ENCODE measurements around the gene CARD11.

The CARD11 gene

GRCh38 chr7:2905500-2905899 is 138.2 kb downstream of the CARD11 start:
- no peak for DNase-seq (ENCODE audit: low read depth)

GRCh38 chr7:2905027-2905426 is 138.6 kb downstream of the CARD11 start:
- DNase-seq (ENCODE audit: low read depth) = no peak

- DNase-seq (ENCODE audit: low read depth) = no peak
Observed at GRCh38 chr7:2904202-2904601, 139.5 kb downstream of the CARD11 start.

DNA sequence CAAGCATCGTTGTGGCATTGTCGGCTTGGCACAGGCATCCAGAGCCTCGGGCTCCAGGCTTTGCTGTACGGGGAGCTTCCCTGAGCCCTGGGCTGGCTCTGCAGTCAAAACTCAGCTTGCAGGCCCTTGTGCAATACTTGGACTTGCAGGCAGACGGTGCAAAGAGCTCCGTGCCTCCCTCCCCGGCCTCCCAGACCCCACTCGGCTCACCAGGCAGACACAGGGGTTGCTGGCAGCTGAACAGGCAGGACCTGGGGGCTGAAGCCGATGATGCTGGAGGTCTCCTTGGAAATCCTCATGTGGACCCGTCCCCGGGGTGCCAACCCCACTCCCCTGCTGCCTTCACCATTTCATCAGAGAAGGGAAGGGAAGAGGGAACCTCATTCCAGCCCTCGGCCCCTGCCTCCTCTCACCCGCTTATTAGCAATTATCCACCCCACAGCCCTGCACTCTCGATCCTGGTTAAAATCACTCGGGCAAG is 139.9 kb downstream of the CARD11 start:
- DNase-seq (ENCODE audit: low read depth) = no peak

- no peak for DNase-seq (ENCODE audit: low read depth)
Observed at GRCh38 chr7:2897023-2897422, 146.6 kb downstream of the CARD11 start.

DNA sequence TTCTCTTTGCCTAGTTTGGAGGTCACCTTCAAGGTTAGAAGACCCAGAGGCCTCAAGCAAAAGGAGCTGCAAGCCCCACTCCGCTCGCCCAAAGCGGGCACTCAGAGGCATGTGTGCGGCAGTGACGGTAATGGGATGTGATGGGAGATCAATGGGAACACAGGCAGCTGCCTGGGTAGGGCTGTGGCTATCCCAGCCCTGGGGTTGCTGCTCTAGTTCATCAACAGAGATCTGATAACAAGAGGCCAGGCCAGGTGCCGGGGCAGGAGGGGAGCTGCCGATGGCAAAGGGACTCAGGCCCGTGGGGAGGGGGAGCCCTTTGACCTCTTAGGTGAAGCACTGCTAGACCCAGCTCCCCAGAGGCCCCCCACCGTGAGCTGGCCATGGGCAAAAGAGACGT is 147.5 kb downstream of the CARD11 start:
- DNase-seq (ENCODE audit: low read depth) = no peak

- no peak for DNase-seq (ENCODE audit: low read depth)
Observed at GRCh38 chr7:2894118-2894940, 149.3 kb downstream of the CARD11 start.

DNA sequence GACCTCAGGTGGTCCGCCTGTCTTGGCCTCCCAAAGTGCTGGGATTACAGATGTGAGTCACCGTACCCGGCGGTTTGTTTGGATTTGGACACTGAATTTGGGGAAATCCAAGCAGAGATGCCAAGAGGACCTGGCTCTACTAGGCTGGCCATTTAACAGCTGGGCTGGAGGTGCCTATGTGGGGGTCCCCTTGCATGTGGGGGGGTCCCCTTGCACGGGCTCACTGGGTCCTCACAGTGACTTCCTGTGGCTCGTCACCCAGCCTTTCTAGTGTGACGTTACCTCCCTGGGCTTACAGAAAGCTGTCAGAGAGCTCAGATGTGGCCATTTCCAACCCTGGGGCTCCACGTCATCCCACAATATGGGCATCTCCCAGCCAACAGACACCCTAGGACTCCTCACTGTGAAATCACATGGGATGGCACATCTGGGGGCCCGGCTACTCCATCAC is 150.2 kb downstream of the CARD11 start:
- DNase-seq (ENCODE audit: low read depth) = no peak

GRCh38 chr7:2892549-2892948 is 151.1 kb downstream of the CARD11 start:
- DNase-seq (ENCODE audit: low read depth) = no peak

- no peak for DNase-seq (ENCODE audit: low read depth)
Observed at GRCh38 chr7:2887816-2888215, 155.9 kb downstream of the CARD11 start.

DNA sequence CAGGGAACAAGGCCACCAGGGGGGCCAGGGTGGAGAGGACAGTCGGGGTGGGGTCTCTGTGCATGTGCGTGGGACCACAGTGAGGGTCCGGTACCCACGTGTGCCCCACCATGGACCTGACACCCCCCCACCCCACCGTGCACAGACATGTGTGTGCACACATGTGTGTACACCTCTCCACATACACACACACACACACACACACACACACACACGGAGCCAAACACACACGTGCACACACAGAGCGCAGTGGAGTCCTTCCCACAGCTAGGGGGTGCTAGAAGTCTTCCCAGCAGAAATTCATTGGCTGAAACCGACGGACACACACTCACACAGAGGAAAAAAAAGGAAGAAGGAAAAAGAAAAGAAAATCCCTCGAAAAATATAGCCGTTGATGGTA is 156.8 kb downstream of the CARD11 start:
- DNase-seq (ENCODE audit: low read depth) = no peak

DNA sequence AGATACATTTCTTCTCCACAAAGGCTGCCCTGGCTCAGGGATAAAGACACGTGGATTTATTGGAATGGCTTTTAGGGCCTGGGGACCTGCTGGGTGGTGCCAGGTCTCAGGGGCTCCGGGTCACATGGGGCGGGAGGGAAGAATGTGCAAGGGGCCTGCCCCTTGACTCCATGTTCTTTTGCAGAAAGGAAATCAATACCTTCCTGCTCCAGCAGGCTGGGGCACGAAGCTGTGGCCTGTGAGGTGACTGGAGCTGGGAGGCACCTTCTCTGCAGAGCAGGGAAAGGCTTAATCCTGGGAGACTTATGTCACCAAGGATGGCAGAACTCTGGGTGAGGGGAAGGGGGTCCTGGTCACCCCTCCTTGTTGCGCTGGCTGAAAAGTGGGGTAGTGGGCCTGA is 157.3 kb downstream of the CARD11 start:
- no peak for DNase-seq (ENCODE audit: low read depth)

GRCh38 chr7:2884161-2884560 is 159.5 kb downstream of the CARD11 start:
- no peak for DNase-seq (ENCODE audit: low read depth)

DNA sequence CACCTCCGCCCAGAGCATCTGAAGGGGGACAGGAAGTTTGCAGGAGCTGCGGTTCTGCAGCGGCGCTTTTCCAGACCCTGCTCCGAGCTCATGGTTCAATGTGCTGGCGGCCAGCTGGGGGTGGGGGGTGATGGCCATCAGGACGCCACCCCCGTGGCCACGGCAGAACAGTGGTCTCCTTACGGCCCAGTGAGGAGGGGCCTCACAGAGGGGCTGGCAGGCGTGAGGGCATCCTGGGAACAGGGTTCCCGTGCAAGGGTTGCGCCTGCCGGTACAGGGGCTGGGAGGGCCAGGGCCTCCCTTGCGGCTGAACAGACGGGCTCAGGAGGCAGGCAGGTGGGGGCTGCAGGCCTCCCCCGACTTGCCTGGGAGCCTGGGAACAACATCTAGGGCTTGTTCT is 160.6 kb downstream of the CARD11 start:
- no peak for DNase-seq (ENCODE audit: low read depth)

GRCh38 chr7:2882111-2882510 is 161.6 kb downstream of the CARD11 start:
- no peak for DNase-seq (ENCODE audit: low read depth)

DNA sequence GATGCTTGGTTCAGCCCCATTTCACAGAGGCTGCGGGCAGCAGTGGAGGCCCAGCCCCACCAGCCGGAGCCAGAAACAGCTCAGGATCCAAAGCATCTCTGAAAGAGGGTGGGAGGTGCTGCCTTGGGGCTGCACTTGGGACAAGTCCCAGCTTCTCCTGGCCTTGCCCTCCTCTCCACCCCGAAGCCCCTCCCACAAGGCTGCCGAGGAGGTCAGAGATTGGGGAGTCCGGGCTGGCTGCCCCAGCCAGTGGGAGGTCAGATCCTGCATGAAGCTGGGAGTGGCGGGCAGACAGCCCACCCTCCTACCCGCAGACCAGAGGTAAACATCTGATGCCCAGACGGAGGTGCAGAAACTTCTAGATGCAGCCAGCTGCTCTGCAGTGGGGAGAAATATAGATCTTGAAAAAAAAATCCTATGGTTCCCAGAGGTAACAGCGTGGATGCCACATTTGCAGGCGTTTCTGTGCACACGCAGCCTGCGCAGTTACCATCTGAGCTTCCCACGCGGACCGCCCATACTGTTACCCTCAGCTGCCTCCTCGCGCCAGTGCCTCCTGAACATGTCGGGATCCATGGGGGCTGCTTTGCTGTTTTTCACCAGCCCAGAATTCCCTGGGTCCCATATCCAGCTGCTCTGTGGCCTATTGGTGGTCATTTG is 162.7 kb downstream of the CARD11 start:
- DNase-seq (ENCODE audit: low read depth) = no peak

DNA sequence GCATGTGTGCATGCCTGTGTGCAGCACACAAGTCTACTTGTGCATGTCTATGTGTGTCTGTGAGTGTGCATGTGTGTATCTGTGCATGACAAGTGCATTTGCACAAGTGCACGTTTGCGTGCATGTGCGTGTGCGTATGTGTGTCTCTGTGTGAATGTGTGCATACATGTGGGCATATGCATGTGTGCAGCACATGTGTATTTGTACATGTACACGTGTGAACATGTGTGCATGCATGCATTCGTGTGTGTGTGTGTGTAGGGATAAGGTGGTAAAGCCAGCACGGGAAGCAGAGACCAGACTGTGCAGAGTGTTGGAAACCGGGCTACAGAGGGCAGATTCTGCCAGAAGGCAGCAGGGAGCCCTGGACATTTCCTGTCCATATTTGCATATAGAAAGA is 163.6 kb downstream of the CARD11 start:
- no peak for DNase-seq (ENCODE audit: low read depth)

GRCh38 chr7:2879354-2879753 is 164.3 kb downstream of the CARD11 start:
- DNase-seq (ENCODE audit: low read depth) = no peak

DNA sequence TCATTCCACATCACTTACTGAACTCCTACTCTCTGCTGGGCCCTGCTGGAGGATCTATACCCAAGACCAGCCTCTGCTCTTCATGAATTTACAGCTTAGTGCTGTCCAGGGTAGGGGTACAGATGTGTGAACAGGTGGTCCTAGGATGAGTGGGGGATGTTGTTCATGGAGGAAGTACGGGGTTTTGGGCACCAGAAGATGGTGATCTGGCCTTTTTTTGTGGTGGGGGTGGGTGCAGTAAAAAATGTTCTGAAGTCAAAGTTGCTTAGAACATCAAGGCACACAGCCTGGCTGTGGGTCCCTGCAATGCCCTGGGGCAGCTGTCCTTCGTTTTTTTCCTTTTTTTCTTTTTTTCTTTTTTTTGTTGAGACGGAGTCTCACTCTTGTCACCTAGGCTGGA is 165.4 kb downstream of the CARD11 start:
- DNase-seq (ENCODE audit: low read depth) = no peak

DNA sequence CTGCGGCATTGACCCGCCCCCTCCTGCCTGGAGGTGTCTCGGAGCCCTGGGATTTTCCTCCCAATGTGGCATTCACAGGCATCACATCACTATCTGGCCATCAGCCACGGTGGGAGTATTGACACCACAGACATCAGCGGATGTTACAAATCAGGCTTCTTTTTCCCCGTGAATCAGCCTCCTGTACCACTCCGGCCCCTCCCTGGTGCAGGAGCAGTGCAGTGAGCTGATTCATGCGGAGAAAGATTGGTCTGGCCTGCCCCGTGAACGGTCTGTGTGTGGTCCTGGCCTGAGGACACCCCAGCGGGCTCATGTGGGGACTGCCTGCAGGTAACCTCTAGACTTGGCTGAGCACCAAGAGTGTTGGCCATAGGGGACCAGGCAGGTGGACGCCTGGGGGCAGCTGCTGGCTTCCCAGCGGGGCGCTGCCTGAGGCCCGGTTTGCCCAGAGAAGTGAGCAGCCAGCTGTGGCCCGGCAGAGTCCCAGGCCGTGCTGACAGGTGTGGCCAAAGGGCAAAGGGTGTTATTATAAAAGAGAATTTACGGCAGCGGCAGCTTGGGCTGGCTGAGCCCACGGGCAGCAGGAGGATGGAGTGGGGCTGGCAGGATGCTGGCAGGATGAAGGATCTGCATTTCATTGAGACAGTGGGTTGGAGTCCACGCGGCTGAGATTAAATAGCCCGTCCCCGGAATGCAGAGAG is 167.5 kb downstream of the CARD11 start:
- no peak for DNase-seq (ENCODE audit: low read depth)

DNA sequence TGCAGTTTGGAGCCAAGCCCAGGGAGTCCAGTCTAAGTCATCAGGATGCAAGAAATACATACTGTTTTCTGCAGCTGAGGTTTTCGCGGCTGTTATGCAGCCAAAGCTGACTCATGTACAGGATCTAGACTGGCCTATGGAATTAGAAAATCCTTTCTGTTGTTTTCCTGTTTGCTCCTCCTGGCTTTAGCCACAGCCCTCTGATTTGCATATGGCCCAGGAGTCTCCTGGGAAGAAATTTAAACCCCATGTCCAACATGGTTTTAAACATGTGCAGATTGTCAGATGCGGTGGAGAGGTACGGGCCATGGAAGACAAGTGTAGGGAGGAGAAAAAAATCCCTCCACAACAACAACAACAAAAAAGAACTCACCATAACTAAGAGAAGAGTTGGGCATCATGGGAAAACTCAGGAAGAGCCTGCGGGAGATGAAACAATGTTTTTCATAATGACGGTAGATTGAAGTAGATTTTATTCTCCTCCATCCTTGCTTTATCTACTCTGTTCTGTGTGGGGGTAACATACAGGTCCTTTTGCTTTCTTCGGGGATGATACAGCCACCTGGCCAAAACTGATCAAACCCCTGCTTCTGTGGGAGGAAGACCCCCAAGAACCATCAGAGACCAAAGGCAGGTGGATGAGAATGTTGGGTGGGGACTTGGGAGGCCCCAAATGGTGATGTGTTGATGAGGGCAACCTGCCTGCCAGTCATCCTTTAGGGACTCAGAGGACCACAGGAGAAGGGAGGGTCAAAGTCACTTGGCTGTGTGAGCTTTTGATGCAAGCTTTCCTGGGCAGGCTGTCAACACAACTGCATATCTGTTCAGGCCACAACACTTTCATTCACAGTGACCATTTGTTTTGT is 169.7 kb downstream of the CARD11 start:
- no peak for DNase-seq (ENCODE audit: low read depth)

GRCh38 chr7:2873146-2873545 is 170.5 kb downstream of the CARD11 start:
- no peak for DNase-seq (ENCODE audit: low read depth)
